ENCODE results near the gene SUCLG2.

- TF ChIP-seq EZH2 (IDR thresholded peaks at IDR 0.05) (no peak), CTCF (IDR thresholded peaks at IDR 0.05) (no peak), EZH2phosphoT487 (IDR thresholded peaks at IDR 0.05) (no peak)
These were observed 103.9 kb downstream of the SUCLG2 start for GRCh38 chr3:67550541-67550940.
